IPS-NIHi7 (cell line): ENCODE results near the gene TMPRSS15.

ENCODE experiments used
- DNase-seq: peaks from one replicate; pipeline ENCODE4 v3.0.0; 2012; ENCODE audit warnings: mixed read lengths; ENCODE audit errors: extremely low spot score

TMPRSS15 gene

DNA sequence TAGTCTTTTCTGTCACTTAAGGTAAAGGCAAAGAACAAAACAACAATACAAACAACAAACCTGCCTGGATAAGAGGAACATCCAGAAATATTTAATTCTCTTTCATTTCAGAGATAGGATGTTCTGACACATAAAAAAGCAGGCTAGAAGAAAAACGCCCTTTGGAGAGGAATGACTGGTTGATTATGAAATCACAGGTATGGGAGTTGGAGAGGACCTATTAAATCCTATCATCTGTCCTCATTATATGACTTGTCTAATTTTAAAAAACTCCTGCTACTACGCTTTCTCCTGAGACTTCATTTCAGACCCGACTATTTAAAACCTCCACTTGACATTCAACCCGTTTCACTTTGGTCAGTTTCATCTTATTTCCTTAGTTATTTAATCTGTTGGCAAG lies 54.1 kb downstream of the TMPRSS15 start:
- DNase-seq = no peak

DNA sequence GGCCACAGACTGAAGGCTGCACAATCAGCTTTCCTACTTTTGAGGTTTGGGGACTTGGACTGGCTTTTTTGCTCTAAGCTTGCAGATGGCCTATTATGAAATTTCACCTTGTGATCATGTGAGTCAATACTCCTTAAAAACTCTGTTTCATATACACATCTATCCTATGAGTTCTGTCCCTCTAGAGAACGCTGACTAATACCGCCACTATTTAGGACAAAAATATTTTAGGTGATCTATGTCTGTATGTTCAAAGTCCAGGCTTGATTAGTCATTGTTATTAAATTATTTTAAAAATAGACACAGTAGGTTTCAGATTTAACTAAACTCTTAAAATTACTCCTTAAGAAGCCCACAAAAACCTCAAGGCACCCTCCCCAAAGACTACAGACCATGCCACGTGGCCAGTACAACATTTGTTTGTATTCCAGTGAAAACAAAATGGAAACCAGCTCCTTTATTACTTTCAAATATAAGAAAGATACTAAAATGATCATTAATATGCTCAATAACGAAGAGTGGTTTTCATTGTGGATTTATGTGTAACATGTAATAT lies 63.1 kb downstream of the TMPRSS15 start:
- DNase-seq = no peak

DNA sequence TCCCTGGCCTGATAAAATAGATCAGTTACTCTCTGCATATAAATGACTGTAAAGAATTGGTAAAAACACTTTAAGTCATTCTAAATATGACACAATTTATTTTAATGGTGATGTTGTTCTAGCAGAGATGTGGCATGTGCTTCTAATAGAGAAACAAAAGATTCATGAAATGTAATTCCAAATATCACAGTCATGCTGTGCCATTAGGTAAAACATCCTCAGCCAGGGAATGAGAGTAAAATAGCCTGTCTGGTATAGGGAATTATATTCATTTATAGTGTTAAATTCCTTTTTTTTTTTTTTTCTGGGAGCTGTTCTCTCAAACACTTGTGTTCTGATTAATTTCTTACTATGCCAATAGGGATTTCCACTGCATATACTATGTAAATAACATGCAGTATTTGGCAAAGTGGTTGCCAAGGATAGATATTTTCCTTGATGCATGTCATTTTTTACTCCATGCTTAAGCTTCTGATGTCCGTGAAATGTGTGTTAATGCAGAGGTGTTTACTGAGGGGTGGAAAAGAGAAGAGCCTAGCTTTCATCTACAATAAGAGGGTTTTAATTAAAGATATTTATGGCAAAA lies 67.8 kb downstream of the TMPRSS15 start:
- DNase-seq = no peak

DNA sequence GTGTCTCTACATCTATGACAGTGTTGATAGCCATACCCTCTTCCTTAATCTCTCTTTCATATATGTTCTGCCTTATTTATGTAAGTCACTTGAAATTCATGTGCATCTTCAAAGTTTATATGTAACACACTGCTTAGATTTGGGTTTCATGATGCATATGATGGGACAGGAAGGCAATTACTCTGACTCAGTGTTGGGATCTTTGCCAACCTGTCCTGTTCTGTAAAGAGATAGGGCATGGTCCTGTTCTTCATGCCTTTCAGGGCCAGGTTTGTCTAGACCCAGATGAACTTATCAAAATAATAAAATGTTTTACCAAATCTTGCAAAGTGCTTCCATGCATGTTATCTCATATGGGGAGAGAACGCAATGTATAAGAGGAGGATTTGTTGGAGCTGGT lies 69.5 kb downstream of the TMPRSS15 start:
- no peak for DNase-seq

DNA sequence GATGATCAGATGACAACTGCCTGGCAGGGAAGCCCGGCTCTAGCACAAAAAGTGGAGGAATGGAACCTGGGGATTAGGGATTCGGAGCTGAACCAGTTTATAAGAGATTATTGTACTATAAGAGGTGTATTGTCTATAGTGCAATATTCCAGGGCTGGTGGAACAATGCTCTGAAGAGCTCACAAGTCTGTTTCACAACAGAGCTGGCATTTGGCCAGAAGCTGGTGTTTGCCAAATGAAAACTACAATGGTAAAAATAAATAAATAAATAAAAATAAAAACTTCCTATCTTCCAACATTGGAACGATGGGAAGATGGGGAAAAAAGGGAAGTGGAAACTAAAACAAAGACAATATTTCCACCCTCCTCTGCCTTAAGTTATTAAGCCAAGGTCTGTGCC lies 85.4 kb downstream of the TMPRSS15 start:
- no peak for DNase-seq

DNA sequence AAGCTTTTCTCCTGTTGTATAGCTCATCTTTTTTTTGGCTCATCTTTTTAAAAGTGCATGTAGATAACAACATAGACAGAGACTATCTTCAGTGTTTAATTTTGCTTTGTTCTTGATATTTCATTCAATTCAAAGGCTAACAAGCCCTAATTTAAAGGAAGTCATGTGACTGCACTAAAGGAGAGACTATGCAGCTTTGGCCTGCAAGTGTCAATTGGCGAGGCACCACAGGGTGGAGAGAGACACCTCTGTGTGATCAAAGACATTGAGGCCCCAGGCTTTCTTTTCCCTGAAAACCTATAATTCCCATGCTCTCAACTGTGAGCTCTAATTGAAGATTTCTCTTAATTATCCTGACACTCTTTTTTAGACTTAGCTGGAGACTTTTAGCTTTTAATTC lies 105.4 kb downstream of the TMPRSS15 start:
- DNase-seq = peak; percentile 34

DNA sequence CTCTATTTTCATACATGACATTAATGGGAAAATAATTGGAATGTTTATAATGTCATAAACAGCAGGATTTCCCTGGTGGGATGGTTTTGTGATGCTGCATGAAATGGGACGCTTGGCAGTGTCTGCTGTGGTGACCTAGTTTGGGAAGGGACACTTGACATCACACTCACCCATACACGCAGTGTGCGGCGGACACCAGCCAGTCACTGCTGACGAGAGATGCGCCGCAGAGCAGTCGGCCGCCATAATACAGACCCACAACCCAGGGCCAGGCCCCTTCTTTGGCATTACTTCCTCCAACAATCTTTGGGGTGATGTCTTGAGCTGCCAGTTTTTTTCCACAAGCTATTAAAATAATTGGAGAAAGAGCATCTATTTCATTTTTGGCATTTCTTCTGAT lies 109.5 kb downstream of the TMPRSS15 start:
- DNase-seq = no peak

DNA sequence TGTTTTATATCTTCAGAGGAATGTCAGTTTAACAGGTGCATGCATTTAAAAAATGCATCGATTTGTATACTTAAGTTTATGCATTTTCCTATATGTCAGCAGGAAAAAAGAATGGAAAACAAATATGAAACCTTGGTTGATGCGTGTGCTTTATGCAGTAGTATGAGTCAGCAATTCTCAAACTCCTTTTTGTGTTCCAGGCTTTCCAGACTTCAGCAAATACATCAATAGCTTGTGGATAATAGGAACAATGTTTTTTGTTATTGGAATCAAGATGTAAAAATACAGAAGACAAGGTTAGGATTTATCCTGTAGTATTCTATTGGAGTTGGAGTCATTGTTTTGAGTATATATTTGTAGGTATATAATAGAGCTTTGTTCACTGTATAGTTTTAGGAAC lies 113.7 kb downstream of the TMPRSS15 start:
- no peak for DNase-seq

DNA sequence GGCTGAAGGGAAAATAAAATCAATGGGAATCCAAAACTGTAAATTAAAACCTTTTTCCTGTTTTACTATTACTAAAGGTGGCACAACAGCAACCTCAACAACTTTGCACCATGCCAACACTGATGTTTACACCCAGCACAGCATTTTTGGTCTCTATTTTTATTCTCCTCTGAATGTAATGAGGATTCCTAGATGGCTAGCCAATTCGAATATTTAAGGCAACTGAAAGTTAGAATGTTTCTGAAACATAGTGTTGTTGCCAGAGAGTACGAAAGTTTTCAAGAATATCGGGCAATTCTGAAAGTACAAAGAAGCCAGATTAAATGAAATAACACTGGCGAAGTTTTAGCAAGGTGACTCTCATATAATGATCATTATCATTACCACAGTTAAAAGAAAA lies 118.2 kb downstream of the TMPRSS15 start:
- DNase-seq = no peak

DNA sequence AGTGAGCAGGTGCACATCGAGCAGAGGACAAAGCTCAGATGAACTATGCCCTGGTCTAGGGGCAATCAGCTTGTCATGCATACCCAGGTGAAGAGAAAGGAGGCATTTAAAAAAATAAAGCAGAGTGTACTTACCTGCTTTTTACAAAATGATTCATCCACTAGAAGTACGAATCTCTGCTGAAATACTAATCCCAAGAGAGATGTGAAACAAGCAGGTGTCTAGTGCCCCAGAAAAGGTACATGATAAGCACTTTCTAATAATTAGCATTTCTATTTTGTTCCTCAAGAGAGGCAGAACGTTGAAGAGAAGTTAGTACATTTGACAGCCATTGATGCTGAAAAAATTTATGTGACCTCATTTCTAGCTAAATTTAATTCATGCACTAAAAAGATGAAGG lies 127.8 kb downstream of the TMPRSS15 start:
- DNase-seq = no peak

DNA sequence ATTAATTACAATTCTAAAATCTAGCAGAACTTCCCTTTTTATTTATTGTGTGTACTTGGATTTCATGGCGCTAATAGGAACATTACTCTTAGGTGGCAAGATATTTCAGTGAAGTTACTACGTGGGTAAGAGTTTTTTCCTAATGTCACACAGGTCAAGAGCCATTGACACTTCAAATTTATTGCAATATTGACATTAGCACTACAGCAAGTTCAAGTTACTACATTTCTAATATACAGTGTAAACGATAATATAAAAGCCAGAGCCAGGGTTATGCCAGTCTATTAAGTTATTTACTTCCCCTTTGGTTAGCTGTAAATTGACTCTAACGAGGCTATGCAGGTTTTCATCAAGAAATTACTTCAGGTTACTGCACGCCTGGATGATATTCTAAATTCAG lies 129.2 kb downstream of the TMPRSS15 start:
- no peak for DNase-seq

DNA sequence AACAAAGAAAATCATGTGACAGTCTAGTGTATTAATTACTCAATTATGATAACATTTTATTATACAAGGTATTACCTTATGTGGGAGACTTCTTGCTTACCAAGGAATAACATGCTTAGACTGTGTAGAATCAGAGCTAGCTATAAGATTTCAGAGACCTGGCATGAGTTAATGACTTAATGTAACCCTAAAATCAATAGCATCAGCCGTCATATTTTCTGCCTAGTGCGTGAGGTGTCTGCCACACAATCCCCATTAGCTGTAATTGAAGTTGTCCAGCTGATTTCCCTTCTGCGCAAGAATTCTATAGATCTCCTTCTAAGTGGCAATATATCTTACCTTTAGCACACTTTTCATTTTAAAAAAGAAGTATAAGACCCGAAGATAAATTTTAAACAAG lies 130.2 kb downstream of the TMPRSS15 start:
- DNase-seq = no peak

DNA sequence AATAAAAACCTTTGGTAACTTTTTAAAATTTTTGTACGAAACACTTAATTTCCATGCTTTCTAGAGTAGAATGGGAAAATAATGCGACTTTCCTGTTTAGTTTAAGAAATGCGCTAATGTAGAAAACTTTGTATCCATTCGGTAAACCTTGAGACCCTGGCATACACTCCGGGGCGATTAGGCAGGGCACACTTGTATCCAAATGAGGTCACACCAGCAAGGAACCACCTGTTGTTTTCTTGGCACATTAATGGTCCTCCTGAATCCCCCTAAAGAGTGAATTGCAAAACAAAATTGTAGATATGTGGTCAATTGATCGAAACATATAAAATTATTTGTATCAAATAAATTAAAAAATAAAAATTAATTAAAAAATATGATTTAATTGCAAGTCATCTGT lies 133.7 kb downstream of the TMPRSS15 start:
- DNase-seq = no peak

DNA sequence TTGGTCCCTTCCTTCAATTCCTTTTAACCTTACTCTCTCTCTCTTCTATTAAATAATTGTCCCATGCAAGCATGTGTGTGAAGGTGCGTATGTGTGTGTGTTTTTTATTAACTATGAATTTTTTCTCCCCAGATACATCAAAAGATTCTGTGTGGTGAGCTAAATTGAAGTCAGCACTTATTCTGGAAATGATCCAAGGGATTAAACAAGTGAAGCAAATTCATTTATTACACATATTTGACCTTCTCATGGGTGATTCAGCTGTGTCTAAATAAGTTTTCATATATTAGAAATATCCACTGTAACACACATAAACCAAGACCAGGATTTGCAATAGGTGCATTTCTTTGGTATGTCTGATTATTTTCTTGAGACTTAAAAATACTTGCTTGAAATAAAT lies 134.7 kb downstream of the TMPRSS15 start:
- no peak for DNase-seq

DNA sequence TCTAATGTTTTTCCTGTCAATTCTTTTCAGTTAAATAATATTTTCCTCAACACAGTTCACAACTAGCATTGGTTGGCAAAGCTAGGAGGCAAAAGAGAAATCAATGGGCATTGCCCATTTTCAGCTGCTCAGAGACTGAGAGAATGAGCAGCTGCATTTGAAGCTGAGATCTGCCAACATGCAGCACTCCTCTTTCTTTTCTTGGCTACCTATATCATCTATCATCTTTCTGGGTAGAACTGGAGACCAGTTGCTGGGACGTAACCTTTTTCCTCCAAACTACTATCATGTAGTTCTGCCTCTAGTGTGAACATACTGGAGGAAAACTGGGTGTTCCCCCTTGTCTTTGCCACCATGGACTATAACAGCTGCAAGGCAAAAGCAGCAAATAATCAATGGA lies 136.1 kb downstream of the TMPRSS15 start:
- DNase-seq = no peak

DNA sequence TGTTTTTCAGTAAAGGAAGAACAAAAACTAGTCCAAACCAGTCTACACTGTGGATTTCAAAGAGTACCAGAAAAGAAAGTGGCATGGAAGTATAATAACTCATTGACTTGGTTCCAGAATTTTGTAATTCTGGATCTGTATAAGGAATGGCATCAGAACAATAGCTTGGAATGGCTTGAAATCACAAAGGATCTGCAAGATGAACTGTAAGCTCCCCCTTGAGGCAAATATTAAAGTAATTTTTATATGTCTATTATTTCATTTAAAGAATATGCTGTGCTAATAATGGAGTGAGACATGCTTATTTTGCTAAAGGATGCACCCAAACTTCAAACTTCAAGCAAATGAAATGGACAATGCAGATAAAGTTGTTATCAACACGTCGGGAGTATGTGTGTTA lies 137.6 kb downstream of the TMPRSS15 start:
- DNase-seq = no peak

DNA sequence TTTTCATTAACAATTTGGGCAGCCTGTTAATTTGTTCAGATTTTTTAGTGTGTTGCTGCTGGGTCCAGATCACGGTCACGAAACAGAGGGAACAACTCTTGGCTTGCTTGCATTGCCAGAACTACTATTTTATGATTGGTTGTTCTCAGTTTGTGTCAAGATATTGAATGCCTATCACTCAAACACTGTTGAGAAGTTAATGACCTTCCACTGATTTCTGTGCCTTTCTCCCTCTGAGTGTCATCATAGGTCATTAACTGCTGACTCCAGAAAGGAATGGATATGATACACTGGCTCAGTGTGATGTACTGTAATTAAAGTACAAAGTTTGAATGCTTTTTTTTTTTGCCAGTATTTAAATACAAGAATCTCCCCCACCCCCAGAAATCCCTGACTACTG lies 149.8 kb downstream of the TMPRSS15 start:
- DNase-seq = no peak

DNA sequence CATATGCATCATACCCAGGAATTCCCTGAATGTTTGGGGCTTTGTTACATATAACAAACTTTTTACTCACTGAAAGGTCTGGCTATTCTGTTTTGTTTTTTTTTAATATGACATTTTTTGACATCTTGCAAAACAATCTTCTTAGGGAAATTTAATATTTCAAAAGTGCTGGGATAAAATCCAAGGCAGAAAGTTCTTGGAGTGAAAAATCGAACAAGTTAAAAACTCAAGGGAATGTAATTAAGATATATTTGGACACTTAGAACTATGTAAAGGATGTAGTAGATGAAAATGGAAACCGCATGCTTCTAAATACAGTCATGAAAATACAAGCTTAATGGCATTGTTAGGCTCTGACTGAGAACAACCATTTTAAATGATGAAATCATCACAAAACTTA lies 150.4 kb downstream of the TMPRSS15 start:
- no peak for DNase-seq

DNA sequence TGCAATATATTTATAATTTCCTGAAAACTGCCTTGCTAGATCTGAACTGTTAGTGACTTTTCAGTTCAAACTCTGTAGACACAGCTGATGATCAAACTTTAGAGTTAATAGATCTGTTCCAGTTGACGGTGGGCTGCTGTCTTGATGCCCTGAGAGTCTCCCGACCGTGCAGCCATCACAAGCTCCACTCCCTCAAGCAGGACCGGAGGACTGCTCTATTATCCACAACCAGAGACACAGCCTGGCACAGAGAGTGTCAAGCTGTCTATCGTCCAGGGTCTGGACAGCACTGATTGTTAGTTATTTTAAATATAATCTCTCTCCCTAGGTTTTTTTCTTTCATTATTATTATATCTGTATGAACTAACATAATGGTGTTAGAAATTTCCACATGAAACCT lies 150.9 kb downstream of the TMPRSS15 start:
- no peak for DNase-seq

DNA sequence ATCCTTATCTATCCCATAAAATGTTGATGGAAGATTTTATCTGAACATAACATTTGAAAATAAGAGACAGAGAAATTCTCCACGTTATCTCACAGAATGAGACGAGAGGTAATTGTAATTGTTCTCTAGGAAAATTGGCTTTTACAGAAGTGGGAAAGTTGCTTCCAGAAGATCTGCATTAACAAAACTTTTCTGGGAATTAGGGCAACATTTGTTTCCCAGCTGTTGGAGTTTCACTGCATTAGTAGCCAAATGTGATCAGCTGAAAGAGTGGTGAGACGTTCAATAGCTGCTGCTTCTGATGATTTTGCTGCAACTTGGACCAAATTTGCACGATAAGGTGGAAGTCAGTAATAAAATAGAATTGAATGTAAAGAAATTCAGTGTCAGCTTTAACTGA lies 151.3 kb downstream of the TMPRSS15 start:
- no peak for DNase-seq

DNA sequence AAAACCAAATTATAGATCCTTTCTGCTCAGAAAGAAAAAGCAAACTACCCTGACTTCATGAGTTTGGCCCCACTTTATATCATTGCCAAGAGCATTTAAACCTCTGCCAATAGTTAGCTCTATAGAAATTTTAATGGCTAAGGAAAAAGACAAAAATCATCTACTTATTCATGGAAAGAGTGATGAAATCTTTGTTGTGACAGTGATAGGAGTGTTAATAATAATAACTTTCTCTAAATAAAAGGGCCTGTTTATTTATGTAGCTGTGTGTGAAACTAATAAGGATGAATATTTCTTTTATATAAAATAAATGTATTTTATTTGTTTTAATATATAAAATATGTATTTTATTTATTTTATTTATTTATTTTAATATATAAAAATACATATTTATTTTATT lies 152.5 kb downstream of the TMPRSS15 start:
- DNase-seq = no peak

DNA sequence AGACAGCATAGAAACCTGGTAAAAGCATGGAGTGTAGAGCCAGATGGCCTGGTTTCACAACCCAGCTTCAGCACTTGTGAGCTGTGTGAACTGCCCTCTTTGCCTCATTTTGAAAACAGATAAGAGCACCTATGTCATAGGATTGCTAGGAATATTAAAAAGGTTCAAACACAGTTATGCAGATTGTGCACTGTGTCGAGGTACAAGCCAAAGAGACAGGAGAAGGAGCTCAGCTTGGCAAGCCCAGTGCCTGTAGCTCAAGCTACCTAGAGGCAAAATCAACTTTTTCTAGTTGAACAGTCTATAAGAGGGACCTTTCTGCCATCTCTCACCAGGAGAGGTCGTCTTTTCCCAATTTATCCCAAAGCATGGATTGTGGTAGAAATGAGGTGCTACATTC lies 153.9 kb downstream of the TMPRSS15 start:
- peak; percentile 26 for DNase-seq

DNA sequence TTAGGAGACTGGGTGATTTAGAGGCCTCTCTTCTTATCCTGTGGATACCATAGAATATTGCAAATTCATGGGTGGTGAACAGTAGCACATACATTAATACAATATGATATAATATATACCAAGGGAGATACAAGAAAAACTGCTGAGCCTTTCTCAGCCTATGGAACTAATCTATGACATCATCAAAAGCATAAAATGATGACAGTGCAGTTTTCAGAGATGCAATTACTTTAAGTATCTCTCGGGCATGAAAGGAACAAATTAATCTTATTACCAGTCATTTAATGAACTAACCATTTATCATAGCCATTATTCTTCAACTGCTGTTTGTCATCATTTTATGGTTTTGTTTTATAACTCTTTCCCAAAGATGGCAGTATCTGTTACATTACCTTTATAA lies 155.4 kb downstream of the TMPRSS15 start:
- DNase-seq = no peak

DNA sequence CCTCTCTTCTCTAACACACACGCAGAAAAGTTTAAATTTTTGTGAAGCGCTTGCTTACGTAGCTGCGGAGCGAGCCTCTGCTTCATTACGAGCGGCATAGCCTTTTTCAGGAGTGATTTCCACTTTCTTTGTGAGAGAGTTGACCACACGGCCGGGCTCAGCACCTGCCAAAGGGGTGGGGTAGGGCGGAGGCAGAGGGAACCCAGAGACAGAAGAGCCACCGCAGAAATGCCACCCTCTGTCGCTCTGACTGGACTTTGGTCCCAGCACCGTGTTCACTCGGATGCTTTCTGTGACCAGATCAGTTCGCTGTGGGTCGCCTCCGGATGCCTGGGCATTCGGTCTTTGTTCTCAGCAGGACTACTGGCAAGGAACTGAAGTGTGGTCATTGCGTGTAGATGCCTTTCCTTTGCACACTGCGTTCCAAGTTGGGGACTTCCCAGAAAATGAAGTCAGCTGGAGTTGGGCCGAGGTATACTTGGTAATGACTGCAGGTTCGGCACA lies 158.1 kb downstream of the TMPRSS15 start:
- DNase-seq = peak; percentile 10
